Regular cardiac myocyte (primary cell): Measurements from ENCODE around the gene BMX. TPM values are rescaled to one million over a fixed set of nuclear protein-coding genes. Genes with fewer than 3 reads are reported as not detected.

ENCODE experiments used
- total RNA-seq: library from RNA; depleted of rRNA; stranded (reverse); fragments of >200 nt; gene quantifications from 2 replicates; pipeline ENCODE4 v1.2.3, GENCODE V29; 2014

The BMX gene
- total RNA-seq = 0.38 and 0.56 TPM in 2 replicates

GRCh38 chrX:15500497-15500966 is at the start of gene BMX:
TSS of gene BMX (plus strand) at chrX:15500807. CDS start at chrX:15508354, 7,547 bp downstream.

DNA sequence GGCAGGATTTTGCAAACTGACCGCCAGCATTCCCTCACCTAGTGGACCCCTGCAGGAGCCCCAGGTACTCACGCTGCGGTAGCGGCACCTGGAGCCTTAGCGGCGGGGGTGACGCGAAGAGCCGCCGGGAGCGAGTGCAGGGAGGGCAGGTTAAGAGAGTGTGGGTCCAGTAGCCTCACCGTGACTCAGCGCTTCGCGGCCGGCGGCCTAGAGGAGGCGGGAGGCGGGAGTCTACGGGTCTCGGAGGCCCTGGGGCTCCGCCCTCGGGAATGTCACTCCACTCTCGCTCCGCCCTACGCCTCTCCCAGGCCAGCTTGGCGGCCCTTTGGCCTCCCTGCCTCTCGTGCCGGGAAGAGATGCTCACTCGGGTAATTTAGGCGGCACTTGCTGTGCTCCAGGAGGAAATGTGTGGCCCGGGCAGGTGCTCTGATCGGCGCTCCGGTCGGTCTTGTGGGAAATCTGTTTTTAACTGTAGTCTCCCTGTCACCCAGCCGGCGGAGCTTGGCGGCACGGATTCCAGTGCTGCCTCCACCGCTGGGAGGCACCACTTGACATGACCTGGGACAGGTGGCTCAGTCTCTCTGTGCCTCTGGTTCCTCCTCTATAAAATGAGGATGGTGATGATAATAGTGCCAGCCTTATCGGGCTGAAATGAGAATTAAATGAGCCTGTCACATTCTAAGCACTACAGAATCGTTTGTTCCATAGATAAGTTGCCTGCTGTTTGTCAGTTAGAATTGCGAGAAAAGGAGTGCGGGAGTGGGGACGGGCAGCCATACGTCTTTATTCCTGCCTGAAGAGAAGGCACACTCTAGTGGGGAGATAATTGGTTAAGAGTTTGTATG is 7.3 kb upstream of the BMX start, which contains the start of gene PIR:
TSS of gene PIR (minus strand) at position 216 of the 845 bp plus-strand sequence. CDS start 2,076 bp downstream, outside the sequence.

DNA sequence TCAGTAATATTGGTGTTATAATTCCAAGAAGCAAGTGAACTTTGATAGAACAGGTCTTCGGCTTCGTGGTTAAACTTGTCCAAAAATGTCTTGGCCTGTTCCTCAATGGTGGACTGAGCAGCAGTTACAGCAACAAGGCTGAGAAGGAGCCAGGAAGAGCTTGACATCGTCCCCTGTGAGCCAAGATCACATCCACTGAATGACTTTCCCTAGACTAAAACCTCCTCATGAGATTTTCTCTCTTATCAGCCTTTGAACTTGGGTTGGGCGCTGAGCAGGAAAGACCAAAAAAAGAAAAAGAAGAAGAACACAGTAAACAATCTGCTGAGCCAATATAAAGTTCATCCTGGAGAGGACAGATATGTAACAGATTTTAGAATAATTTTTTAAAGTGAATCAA is 100.1 kb downstream of the BMX start, which contains the start of gene ACE2:
TSS of gene ACE2 (minus strand) at position 216 of the 400 bp plus-strand sequence. CDS start at position 167, 49 bp downstream.

Other genes starting within 250 kb of the BMX start
- 0.38 and 0.56 TPM in 2 replicates for gene ASB9, start 230.7 kb upstream of the BMX start, total RNA-seq
- gene ASB11, start 185.2 kb upstream of the BMX start, total RNA-seq = not detected in 2 replicates
- 11.8 and 11.9 TPM in 2 replicates for gene PIGA, start 165.3 kb upstream of the BMX start, total RNA-seq
- 0.28 TPM in 1 of 2 replicates, not detected in the other for gene VEGFD, start 116.4 kb upstream of the BMX start, total RNA-seq
- 9.6 and 13.2 TPM in 2 replicates for gene PIR, start 7.5 kb upstream of the BMX start, total RNA-seq
- gene ACE2, start 100.2 kb downstream of the BMX start, total RNA-seq = under 0.01 and 1.1 TPM in 2 replicates
- under 0.01 and 0.28 TPM in 2 replicates for gene CLTRN, start 164.0 kb downstream of the BMX start, total RNA-seq
- gene CA5B, start 237.5 kb downstream of the BMX start, total RNA-seq = 2.3 and 4.8 TPM in 2 replicates